Raji (cell line): ENCODE measurements around the gene GRHPR.

Experiments
- POLR2A ChIP-seq: IDR thresholded peaks from 2 replicates; pipeline ENCODE4 v1.6.1; 2011; ENCODE audit warnings: low read depth, low read length, control low read depth; ENCODE audit not compliant: insufficient read depth

GRHPR gene

GRCh38 chr9:37471942-37472684, 49.6 kb downstream of the GRHPR start:
- TF ChIP-seq POLR2A = no peak

- no peak for TF ChIP-seq POLR2A
Measured at GRCh38 chr9:37474438-37474837, 51.9 kb downstream of the GRHPR start.

DNA sequence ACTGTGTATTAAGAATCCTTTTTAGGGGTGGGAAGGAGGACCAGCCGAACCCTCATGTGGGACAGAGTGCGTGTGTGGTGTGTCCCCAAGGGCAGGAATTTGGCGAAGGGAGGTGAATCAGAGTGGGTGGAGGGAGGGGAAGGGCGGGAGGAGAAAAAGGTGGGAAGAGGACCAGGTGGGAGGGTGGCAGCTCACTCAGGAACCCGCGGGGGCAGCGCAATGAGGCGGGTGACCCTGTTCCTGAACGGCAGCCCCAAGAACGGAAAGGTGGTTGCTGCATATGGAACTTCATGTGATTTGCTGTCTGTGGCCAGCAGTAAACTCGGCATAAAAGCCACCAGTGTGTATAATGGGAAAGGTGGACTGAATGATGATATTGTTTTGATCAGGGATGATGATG, 54.4 kb downstream of the GRHPR start:
- no peak for TF ChIP-seq POLR2A

- no peak for TF ChIP-seq POLR2A
Measured at GRCh38 chr9:37480759-37481158, 58.3 kb downstream of the GRHPR start.

- TF ChIP-seq POLR2A = peak; percentile 98
Measured at GRCh38 chr9:37485389-37486255, 63.1 kb downstream of the GRHPR start, which contains the start of gene POLR1E. Gene POLR1E (plus strand): TSS chr9:37485948. CDS start chr9:37486048, 100 bp downstream.

- no peak for TF ChIP-seq POLR2A
Measured at GRCh38 chr9:37486256-37486615, 63.7 kb downstream of the GRHPR start.
